Measurements from ENCODE around the gene CRYBG3.
"Not testable (repeated sequence)": the region's sequence is repeated elsewhere in the genome, so short reads cannot be mapped to it uniquely, and the experiment has no call there.

The CRYBG3 gene

DNA sequence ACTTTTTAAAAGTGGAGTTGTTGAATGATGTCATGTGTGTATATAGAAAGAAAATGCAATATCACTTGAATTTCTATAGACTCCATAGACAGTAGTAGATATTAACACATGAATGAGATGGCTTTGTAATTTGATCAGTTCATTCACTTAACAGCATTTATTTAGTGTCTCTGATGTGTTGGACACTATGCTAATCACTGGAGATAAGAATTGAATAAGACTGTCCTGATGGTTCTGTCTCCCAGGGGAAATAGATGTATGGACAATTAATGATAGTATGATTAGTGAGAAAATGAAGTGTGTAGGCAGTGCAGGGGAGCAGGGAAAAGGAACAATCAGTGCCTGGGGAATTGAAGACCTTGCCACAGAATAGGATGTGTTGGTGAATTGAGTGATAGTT lies 77.5 kb downstream of the CRYBG3 start:
- no peak for DNase-seq

DNA sequence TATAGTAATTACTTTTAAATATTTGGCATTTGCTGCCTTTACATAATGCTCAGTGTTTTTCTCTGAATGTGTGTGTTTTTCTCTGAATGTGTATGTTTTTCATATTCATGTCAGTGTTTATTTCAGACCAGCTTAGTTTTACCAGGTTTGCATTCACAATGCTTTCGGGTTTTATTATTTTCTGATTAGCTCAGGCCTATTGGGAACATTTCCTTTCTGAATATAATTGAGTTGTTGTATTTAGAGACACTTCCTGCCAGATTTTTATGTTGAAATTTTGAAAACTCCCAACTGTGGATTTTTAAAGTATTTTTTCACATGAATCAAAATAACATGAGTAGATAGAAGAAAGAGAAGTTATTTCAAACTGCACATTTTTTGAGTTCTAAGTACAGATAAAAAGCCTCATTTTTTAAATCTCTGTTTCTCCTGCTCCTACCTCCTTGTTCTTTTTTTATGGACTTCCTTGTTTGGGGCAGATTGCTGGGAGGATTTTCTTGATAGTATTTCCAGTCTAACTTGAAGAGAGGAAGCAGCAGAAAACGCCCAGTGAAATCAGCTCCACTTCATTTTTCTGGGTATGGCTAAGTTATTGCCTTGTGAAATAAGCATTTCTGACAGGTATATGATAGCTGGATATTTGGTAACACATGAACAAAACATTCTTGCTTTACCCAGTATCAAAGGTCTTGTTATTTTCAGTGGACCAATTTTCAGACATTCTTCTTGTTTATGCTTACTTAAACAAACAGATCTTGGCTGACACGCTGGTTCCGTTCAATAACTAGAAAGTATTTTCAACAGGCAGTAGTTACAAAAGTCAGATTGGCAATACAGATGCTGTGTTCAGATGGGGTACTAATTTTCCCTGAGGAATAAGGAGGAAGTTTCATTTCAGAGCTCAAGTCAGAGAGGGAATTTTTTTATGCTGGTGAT lies 79.8 kb downstream of the CRYBG3 start:
- peak; percentile 13 to 54 (median 36) for DNase-seq

DNA sequence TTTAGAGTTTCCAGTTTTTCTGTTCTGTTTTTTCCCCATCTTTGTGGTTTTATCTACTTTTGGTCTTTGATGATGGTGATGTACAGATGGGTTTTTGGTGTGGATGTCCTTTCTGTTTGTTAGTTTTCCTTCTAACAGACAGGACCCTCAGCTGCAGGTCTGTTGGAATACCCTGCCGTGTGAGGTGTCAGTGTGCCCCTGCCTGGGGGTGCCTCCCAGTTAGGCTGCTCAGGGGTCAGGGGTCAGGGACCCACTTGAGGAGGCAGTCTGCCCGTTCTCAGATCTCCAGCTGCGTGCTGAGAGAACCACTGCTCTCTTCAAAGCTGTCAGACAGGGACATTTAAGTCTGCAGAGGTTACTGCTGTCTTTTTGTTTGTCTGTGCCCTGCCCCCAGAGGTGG lies 88.0 kb downstream of the CRYBG3 start:
- not testable (repeated sequence) for DNase-seq

DNA sequence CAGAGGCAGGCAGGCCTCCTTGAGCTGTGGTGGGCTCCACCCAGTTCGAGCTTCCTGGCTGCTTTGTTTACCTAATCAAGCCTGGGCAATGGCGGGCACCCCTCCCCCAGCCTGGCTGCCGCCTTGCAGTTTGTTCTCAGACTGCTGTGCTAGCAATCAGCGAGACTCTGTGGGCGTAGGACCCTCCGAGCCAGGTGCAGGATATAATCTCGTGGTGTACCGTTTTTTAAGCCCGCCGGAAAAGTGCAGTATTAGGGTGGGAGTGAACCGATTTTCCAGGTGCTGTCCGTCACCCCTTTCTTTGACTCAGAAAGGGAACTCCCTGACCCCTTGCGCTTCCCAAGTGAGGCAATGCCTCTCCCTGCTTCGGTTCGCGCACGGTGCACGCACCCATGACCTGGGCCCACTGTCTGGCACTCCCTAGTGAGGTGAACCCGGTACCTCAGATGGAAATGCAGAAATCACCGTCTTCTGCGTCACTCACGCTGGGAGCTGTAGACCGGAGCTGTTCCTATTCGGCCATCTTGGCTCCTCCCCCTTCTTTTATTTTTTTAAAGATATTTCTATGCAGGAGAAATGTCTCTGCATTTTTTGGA lies 88.5 kb downstream of the CRYBG3 start:
- DNase-seq: not testable (repeated sequence)

DNA sequence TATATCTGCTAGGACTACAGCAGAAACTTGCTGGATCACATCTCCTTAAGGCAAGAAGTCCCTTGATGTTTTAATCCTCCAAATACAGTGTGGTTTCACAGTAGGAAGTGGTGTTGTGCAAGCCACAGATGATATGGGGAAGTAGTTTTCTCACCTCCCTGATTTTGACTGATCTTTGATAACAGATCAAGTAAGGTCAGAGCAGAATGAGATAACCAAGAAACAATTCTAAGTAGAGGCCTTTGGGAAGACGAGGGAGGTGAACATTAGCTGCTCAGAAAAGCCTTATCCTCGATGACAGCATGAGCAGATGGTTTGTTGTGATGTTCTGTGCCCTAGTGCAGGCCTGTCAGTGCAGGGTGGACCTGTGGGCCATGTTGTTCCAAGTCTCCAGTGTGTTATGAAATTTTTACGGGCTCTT lies 89.1 kb downstream of the CRYBG3 start:
- peak; percentile 36 to 69 (median 56) for DNase-seq

DNA sequence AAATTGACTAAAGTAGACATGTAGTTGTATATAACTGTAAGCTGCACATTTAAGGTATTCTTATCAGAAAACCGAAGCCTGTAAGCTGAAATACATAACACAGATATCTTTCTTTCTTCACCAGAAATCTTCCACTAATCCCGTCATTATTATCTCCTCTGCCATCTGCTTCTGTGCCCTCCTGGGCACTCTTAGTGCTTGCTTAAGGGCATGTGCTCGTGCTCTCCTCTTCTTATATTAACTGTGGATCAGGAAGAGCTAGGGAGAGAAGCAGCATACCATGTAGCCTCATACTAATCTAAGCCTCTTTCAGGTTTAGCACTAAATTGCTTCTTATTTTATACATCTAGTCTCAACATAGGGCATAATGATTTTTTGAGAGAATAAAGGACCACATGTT lies 89.6 kb downstream of the CRYBG3 start:
- DNase-seq: no peak

DNA sequence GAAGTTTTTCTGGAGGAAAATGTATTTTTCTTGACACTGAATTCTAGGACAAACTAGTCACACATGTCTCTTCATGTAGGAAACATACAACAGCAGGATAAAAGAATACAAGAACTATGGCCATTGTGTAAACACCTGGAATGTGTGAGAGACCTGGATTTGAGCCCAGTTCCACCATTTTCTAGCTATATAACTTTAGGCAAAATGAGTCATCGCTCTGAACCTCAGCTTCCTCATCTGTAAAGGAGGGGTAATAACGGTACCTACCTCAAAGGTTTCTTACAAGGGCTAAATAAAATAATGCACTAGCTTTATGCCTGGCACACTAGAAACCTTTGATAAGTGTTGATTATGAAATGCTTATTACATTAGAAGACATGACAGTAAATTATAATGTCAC lies 92.6 kb downstream of the CRYBG3 start:
- DNase-seq: peak in 1 of 4 experiments; percentile 4

DNA sequence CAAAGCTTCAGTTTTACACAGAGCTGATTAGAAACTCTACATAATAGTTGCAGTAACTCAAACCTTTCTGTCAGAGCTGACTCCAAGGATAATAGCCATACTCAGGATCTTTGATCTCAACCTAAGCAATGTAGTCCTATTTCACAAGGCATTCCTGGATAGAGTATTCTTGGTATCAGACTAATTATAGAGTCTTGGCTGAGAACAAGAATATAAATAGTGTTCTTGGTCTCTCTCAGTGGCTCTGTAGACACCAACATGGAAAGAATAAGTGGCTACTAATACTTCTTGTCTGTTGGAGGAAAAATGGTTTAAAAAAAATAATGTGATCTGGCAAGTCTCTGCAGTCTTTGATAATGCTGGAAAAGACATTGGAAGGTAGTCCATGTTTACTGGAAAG lies 94.8 kb downstream of the CRYBG3 start:
- DNase-seq: no peak

DNA sequence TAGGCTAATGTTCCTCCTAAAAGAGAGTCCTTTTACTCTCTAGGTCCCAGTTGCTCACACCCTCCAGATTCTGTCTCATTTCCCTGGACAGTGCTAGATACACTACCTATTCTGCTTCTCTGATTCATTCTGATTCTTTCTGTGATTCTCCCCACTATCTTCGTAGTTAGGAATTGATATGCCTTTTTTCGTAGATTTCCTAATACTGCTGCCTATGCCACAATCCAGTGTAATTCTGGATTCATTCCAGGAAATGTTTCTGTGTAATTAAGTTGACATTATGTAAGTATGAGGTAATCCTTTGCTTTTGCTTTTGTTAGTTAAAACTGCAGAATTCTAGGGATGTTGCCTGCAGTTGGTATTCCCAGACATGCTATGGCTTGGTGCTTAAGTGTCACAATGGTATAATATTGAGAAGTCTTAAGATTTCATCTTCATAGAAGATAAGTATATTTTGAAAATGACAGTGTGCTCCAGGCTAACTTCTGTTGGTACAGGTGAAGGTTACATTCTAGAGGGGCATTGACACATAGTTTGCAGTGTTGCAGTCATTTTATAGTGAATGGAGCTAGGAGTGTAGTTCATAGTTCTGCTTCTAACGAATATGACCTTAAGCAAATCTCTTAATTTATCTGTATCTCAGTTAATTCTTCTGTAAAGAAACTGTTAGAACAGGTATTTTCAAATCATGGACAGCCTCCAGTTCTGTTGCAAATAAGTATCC lies 96.2 kb downstream of the CRYBG3 start:
- peak in 1 of 4 experiments; percentile 2 for DNase-seq

DNA sequence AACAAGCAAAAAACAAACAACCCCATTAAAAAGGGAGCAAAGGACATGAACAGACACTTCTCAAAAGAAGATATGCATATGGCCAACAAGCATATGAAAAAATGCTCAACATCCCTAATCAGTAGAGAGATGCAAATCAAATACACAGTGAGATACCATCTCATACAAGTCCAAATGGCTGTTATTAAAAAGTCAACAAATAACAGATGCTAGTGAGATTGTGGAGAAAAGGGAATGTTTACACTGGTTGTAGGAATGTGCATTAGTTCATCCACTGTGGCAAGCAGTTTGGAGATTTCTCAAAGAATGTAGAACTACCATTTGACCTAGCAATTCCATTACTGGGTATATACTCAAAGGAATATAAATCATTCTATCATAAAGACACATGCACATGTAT lies 105.9 kb downstream of the CRYBG3 start:
- no peak for DNase-seq

DNA sequence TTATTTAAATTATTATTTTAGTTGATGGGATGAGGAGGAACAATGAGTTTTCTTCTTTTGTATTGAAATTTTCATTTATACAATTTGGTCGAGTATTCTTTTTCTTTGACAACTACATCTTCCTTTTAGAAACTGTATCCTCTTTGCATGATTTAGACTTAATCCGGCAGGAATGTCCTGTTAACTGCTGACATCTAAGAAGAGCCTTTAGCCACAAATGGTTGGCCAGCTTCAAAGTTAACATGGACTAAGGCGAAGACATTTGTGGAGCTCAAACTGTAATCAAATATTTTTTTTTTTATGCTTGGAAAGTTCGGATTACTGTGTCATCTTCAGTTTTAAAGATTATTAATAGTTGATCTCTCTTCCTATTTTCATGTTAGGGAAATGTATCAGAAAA lies 107.2 kb downstream of the CRYBG3 start:
- DNase-seq: no peak

DNA sequence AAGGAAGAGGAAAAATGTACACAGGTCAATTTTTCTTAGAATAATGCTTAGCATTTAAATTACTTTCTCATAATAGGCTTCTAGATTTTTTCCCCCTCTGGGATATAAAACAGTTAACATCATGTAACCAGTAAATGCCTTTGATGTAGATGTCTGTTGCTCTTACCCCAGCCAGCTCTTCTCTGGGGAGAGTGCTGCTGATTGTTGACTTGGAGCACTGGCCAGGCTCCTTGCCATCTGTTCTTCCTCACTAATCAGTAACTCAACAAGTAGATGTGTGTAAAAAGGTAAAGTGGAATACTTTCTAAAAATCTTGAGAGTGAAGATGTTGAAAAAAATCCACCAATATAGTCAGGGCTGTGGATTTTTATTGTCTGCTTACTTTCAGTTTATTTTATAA lies 108.2 kb downstream of the CRYBG3 start:
- no peak for DNase-seq

DNA sequence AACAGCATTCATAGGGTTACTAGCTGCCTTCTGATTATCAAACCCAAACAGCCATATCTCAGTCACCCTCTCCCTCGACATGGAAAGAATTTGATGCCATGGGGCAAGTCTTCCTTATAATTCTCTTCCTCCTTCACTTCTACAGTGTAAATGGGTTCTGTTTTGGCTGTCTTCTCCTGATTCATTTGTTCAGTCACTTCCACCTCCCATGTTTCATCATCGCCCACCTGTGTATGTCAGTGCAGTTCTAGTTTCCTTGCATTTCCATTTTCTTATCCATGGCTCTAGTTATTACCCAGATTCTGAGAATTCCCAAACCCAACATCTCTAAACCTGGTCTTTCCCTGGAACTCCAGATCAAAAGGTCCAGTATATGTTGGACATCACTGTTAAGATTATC lies 109.4 kb downstream of the CRYBG3 start:
- DNase-seq: no peak

DNA sequence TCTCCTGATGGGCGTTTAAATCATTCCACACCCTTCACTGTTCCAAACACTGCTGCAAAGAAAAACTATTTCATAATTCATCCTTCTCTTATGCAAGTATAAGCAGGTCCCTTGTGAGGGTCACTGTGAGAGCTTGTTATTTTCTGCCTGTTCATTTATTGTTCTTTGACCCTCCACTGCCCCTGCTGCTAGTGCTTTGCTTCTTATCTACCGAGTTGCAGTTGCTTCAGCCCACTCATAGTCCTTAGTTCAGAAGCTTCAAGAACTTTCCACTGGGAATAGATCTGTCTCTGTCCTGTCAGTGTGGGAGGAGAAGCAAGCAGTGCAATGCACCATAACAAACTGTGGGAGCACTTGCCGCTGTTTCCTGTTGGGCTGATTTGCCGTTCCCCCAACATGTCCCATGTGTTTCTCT lies 110.6 kb downstream of the CRYBG3 start:
- DNase-seq: no peak

DNA sequence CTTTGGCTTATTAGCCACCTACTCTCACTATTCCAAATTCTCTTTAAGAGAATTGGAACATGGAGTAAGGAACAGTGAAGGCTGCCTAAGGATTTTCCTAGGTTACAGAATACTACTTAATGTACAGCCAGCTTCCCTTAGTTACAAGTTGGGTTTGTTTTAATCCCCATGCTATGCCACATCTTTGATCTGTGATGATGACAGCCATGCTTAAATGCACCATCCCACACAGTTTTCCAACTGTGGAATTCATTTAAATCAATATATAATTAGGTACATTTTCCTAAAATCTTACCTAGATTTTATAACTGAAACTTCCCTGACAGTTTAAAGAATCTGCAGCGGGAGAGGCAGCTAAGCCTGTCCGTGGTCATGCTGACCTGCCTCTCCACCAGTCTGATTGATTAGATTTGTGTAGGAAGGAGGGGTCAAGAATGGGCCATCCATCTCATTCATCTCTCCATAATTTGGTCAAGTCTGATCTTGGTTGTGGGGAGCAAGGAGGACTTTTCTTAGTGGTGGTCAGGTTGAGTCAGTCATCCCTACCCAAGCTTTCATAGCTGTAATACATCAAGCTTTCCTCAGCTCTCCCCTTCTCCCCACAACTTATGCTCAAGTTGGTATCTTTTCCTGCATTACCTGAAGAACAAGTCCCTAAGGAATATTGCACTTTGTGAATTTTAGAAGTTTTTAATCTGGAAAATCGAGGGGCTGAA lies 113.3 kb downstream of the CRYBG3 start:
- no peak for DNase-seq

DNA sequence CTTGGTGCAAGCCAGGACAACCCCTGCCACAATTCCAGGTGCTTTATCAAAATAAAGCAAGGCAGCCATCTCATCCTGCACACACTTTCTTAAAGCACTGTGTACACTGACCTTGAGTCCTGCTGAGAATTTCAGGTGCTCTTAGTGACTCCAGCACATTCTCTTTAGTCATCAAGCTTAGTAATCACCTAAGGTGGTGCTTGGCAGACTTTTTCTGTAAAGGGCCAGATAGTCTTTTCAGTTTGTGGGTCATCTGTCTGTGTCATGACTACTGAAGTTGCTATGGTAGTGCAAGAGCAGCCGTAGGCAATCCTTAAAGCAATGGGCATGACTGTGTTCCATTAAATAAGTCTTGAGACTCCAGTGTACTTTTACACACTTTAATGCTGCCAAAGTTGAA lies 114.0 kb downstream of the CRYBG3 start:
- DNase-seq: no peak

DNA sequence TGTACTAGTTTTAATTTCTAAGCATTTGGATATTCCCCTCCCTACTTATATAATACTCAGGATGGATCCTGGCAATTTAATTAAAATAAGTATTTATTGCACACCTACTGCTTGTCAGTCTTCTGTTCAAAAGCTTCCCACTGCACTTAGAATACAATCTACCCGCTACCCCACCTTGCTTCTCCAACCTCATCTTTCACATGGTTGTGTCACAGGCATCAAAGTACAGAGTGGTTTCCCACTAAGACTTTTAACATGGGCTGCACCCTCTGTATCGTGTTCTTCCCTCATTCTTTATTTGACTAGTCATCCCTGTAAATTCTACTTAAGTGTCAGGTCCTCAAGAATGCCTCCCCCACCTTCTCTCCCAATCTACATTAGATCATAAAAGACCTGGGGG lies 115.4 kb downstream of the CRYBG3 start:
- no peak for DNase-seq

DNA sequence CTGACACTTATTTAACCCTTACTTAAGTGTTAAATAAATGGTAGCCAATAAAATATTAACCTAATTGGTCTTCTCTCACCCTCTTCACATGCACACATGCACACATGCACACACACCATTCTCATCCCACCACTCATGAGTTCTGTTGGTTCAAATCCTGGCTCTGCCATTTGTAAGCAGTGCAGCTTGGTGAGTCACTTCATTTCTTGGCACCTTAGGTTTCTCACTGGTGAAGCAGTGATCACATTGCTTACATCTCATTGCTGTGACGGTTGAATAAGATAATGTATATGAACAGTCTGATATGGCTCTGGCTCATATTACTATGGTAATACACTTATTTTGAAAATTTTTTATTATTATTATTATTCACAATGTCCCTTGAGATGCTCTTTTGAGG lies 116.6 kb downstream of the CRYBG3 start:
- DNase-seq: no peak

DNA sequence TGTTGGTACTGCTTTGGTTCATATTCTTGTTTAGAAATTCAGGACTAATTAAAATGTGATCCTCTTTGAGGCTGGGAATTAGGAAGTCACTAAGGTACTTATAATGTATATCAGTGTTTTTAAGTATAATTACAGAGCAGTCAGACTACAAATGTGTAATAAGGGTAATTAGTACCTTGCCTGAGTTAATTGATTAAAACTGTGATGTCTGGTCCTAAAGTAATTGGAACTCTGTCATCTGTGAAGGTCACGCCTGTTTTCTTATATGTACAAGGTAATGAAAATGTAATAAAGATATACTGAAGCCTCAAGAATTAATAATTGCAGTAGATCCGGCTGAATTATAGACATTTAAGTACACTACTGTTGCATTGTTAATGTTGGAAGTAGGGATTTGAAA lies 117.6 kb downstream of the CRYBG3 start:
- no peak for DNase-seq

DNA sequence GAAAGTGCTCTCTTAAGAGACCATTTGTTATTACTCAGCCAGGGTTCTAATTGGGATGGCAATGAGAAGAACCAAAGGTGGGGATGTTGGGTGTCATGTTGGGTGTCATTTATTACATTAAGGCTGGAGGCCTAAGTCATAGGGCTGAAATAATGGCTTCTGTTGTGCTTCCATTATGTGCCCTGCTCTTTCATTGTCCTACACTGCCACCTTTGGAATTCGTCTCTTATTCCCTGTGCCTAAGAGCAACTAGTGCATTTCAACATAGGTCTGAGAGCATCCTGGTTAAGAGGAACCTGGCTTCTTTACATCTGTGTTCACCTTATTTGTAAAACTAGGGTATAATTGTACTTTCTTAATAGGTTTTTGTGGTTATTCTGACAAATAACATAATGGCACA lies 118.2 kb downstream of the CRYBG3 start:
- DNase-seq: no peak

DNA sequence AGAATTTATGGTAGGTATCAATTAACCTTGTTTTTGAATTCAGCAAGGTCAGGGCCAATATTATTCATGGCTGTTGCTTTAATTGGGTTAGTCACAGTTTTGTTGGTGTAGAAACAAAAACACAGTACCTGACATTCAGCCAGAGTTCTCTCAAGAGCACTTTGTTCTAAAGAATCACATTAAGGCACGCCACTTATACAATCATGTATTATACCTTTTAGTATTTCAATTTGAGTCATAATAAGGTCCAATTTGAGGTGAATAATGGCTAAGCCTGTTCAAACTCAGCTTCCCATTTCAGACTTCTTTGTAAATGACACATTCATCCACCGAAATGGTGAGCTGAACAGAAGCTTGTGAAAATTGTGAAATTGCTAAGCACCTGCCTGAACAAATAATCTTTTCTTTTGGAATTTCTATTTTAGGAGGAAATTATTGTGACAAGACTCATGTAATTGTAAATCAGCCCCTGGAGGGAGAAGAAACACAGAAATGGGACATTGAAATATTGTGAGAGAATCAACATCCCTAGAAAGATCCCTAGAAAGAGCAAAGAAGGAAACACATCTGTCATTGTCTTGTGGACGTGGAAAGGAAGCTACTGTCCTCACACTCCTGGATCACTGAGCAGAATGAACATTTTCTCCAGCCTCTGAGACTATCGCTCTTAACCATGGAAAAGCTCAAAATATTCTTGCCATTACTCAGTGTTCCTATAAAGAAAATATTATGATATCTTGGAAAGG lies 121.2 kb downstream of the CRYBG3 start:
- DNase-seq: no peak
